Hepatocyte (in vitro differentiated cells): Measurements from ENCODE around the gene TMEM222.

Experiments used
- CTCF ChIP-seq: fragments of 200-600 bp; sonication (generic); IDR thresholded peaks from 2 replicates; pipeline ENCODE4 v1.5.1; 2016; ENCODE audit warnings: antibody characterized with exemption, mild to moderate bottlenecking; ENCODE audit not compliant: poor library complexity
- EZH2 ChIP-seq: fragments of 200-600 bp; sonication (generic); IDR thresholded peaks from 2 replicates; pipeline ENCODE4 v1.6.1; 2016; ENCODE audit warnings: antibody characterized with exemption, mild to moderate bottlenecking, borderline replicate concordance

- TF ChIP-seq CTCF, result no peak
- TF ChIP-seq EZH2, result no peak
These were observed 18.5 kb upstream of the TMEM222 start for GRCh38 chr1:27303509-27303908.
